Measurements from ENCODE around the gene SLC24A4.

GRCh38 chr14:92316937-92317336, 6.0 kb upstream of the SLC24A4 start:
- TF ChIP-seq CTCF (IDR thresholded peaks at IDR 0.05; ENCODE audit: low read depth, low read length, poor library complexity, severe bottlenecking): no peak
- TF ChIP-seq EZH2phosphoT487 (IDR thresholded peaks at IDR 0.05; ENCODE audit: borderline replicate concordance, low read length): no peak
